H9 (cell line): ENCODE results near the gene CPT1C. TPM values are rescaled to one million over a fixed set of nuclear protein-coding genes. Genes with fewer than 3 reads are reported as not detected.
A peak's percentile ranks its signal among the peaks of the same experiment; 100 is the strongest.

Experiments
- DNase-seq: peaks from one replicate; pipeline ENCODE4 v3.0.0-alpha.2; 2017
- H2AFZ ChIP-seq: one replicate; pipeline ENCODE4 v1.6.1; 2013; ENCODE audit warnings: mild to moderate bottlenecking, low read length, control low read depth, moderate library complexity
- H2AK5ac ChIP-seq: 2 replicates; pipeline ENCODE4 v1.6.1; 2013; ENCODE audit warnings: low read length, control low read depth, mixed read lengths; ENCODE audit not compliant: insufficient read length
- H2BK120ac ChIP-seq: one replicate; pipeline ENCODE4 v1.6.1; 2013; ENCODE audit warnings: low read depth, mild to moderate bottlenecking, low read length, control low read depth, inconsistent platforms; ENCODE audit not compliant: poor library complexity, severe bottlenecking
- H2BK12ac ChIP-seq: 2 replicates; pipeline ENCODE4 v1.6.1; 2013; ENCODE audit warnings: low read length, control low read depth, mixed read lengths, low read depth; ENCODE audit not compliant: insufficient read length
- H2BK15ac ChIP-seq: 2 replicates; pipeline ENCODE4 v1.6.1; 2013; ENCODE audit warnings: low read depth, low read length, control low read depth
- H2BK20ac ChIP-seq: one replicate; pipeline ENCODE4 v1.6.1; 2013; ENCODE audit warnings: low read depth, mild to moderate bottlenecking, low read length, control low read depth, inconsistent platforms; ENCODE audit not compliant: poor library complexity, severe bottlenecking
- H2BK5ac ChIP-seq: 2 replicates; pipeline ENCODE4 v1.6.1; 2013; ENCODE audit warnings: low read length, control low read depth, mixed read lengths; ENCODE audit not compliant: insufficient read length
- H3K14ac ChIP-seq: 2 replicates; pipeline ENCODE4 v1.6.1; 2013; ENCODE audit warnings: low read length, control low read depth; ENCODE audit not compliant: insufficient read depth
- H3K18ac ChIP-seq: 2 replicates; pipeline ENCODE4 v1.6.1; 2013; ENCODE audit warnings: low read depth, mild to moderate bottlenecking, mixed read lengths, low read length, control low read depth; ENCODE audit not compliant: insufficient read length
- H3K23ac ChIP-seq: 2 replicates; pipeline ENCODE4 v1.6.1; 2013; ENCODE audit warnings: low read length, control low read depth, mixed read lengths, low read depth; ENCODE audit not compliant: insufficient read length
- H3K23me2 ChIP-seq: 2 replicates; pipeline ENCODE4 v1.6.1; 2013; ENCODE audit warnings: low read depth, mild to moderate bottlenecking, mixed read lengths, low read length, control low read depth; ENCODE audit not compliant: insufficient read length, poor library complexity, severe bottlenecking
- H3K27ac ChIP-seq: 2 replicates; pipeline ENCODE4 v1.5.1; 2013; ENCODE audit warnings: low read length, control low read depth, mixed read lengths, low read depth; ENCODE audit not compliant: insufficient read length
- H3K27me3 ChIP-seq: 2 replicates; pipeline ENCODE4 v1.6.1; 2013; ENCODE audit warnings: low read length, control low read depth, inconsistent platforms; ENCODE audit not compliant: insufficient read depth
- H3K4ac ChIP-seq: 2 replicates; pipeline ENCODE4 v1.6.1; 2013; ENCODE audit warnings: low read depth, mild to moderate bottlenecking, control low read depth, inconsistent platforms, low read length, moderate library complexity
- H3K4me1 ChIP-seq: 2 replicates; pipeline ENCODE4 v1.6.1; 2013; ENCODE audit warnings: low read length, control low read depth, inconsistent platforms; ENCODE audit not compliant: insufficient read depth
- H3K4me2 ChIP-seq: 2 replicates; pipeline ENCODE4 v1.6.1; 2013; ENCODE audit warnings: low read length, control low read depth, mixed read lengths; ENCODE audit not compliant: insufficient read length, insufficient read depth
- H3K56ac ChIP-seq: 2 replicates; pipeline ENCODE4 v1.6.1; 2013; ENCODE audit warnings: low read depth, mild to moderate bottlenecking, mixed read lengths, low read length, control low read depth; ENCODE audit not compliant: insufficient read length
- H3K79me1 ChIP-seq: 2 replicates; pipeline ENCODE4 v1.6.1; 2013; ENCODE audit warnings: low read depth, mild to moderate bottlenecking, moderate library complexity, low read length, control low read depth, inconsistent platforms; ENCODE audit not compliant: insufficient read depth, poor library complexity, severe bottlenecking
- H3K79me2 ChIP-seq: 2 replicates; pipeline ENCODE4 v1.6.1; 2013; ENCODE audit warnings: low read length, control low read depth, inconsistent platforms; ENCODE audit not compliant: insufficient read depth
- H3K9ac ChIP-seq: 2 replicates; pipeline ENCODE4 v1.6.1; 2013; ENCODE audit warnings: low read length, control low read depth, mixed read lengths; ENCODE audit not compliant: insufficient read length; ENCODE audit errors: extremely low read depth
- H3K9me3 ChIP-seq: one replicate; pipeline ENCODE4 v1.6.1; 2013; ENCODE audit warnings: low read depth, low read length, inconsistent platforms; ENCODE audit not compliant: control insufficient read depth
- H3T11ph ChIP-seq: one replicate; pipeline ENCODE4 v1.6.1; 2013; ENCODE audit warnings: mild to moderate bottlenecking, low read length, control low read depth, inconsistent platforms
- H4K20me1 ChIP-seq: one replicate; pipeline ENCODE4 v1.6.1; 2013; ENCODE audit not compliant: control insufficient read depth, insufficient read length, insufficient read depth
- H4K5ac ChIP-seq: 2 replicates; pipeline ENCODE4 v1.6.1; 2013; ENCODE audit warnings: low read depth, mild to moderate bottlenecking, mixed read lengths, low read length, control low read depth; ENCODE audit not compliant: insufficient read length
- H4K8ac ChIP-seq: replicated peaks from 2 replicates; pipeline ENCODE4 v1.6.1; 2013; ENCODE audit warnings: low read length, control low read depth, mixed read lengths, low read depth; ENCODE audit not compliant: insufficient read length
- H4K91ac ChIP-seq: 2 replicates; pipeline ENCODE4 v1.6.1; 2013; ENCODE audit warnings: low read depth, mild to moderate bottlenecking, moderate library complexity, mixed read lengths, low read length, control low read depth; ENCODE audit not compliant: insufficient read length
- H3K27ac Mint-ChIP-seq, 3 experiments: 2 replicates in 2 of 3; 3 replicates in 1 of 3; pipeline ENCODE4 v1.8.0; 2020 to 2021; ENCODE audit warnings: mixed read lengths in 3 of 3, mild to moderate bottlenecking in 1 of 3, moderate library complexity in 1 of 3
- H3K27me3 Mint-ChIP-seq: 2 replicates; pipeline ENCODE4 v1.8.0; 2021; ENCODE audit warnings: low read depth, mild to moderate bottlenecking, moderate library complexity, mixed read lengths
- H3K36me3 Mint-ChIP-seq, 3 experiments: 2 replicates in 2 of 3; 3 replicates in 1 of 3; pipeline ENCODE4 v1.8.0; 2020 to 2021; ENCODE audit warnings: low read depth in 3 of 3, mixed read lengths in 3 of 3; ENCODE audit not compliant: insufficient read depth in 1 of 3
- H3K4me1 Mint-ChIP-seq, 2 experiments: 2 replicates each; pipeline ENCODE4 v1.8.0; 2020; ENCODE audit warnings: mixed read lengths in 2 of 2
- H3K4me3 Mint-ChIP-seq, 2 experiments: 2 replicates in 1 of 2; 3 replicates in 1 of 2; pipeline ENCODE4 v1.8.0; 2020 to 2021; ENCODE audit warnings: mild to moderate bottlenecking in 2 of 2, mixed read lengths in 2 of 2, moderate library complexity in 1 of 2
- H3K9me3 Mint-ChIP-seq, 2 experiments: 2 replicates in 1 of 2; 3 replicates in 1 of 2; pipeline ENCODE4 v1.8.0; 2020; ENCODE audit warnings: mild to moderate bottlenecking in 2 of 2, mixed read lengths in 2 of 2, moderate library complexity in 1 of 2
- WGBS: extraction: QIAGEN DNeasy Blood & Tissue Kit; methylation state at CpG from one replicate; pipeline ENCODE4 v1.1.7; 2013; ENCODE audit warnings: missing lambda C conversion rate, low lambda C conversion rate, mixed read lengths; ENCODE audit not compliant: insufficient read length; ENCODE audit errors: extremely low coverage; 5-methylcytosine and 5-hydroxymethylcytosine counted together
- total RNA-seq: library from RNA; stranded (reverse); gene quantifications from 2 replicates; pipeline ENCODE4 v1.2.1, GENCODE V29; 2021
- TF ChIP-seq, protein P1 (sequence below): fragments of 200-600 bp; sonication (generic); conservative IDR thresholded peaks from 3 replicates; pipeline ENCODE4 v1.8.0; 2021; ENCODE audit warnings: antibody characterized with exemption, mild to moderate bottlenecking

Gene CPT1C
- total RNA-seq, 1 experiment from 2014 or later, result 74.6 TPM

DNA sequence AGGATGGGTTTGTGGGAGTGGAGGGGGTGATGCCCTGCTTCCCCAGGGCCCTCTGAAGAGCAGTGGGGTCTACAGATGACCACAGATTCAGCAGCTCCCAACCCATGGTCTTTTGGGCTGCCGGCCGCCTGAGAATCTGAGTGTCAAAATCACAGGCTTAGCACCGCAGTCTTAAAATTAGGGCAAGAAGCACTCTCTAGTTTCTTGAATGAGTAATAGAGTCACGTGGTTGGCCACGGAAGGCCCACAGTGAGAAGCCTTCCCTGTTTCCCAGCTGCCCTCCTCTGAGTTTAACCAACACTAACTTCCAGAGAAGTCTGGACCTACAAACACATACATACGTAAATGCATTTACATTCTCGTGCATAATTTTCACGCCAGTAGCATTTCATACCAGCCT lies 8.6 kb upstream of the CPT1C start:
- Histone ChIP-seq H3K9ac (no peak overlapping the region), H3K27ac (no peak overlapping the region), H3K4ac (no peak overlapping the region), H3K79me1 (peaks cover 2% of the 10 kb centered on the region), H3K23ac (no peak overlapping the region), H3K4me2 (no peak overlapping the region), H3K9me3 (no peaks in the 10 kb centered on the region), H4K5ac (no peak overlapping the region), H2AK5ac (no peak overlapping the region), H3K23me2 (no peaks in the 10 kb centered on the region), H3K14ac (no peak overlapping the region), H4K20me1 (no peaks in the 10 kb centered on the region), H2BK20ac (no peak overlapping the region), H3T11ph (no peak overlapping the region), H4K8ac (no peak overlapping the region), H3K4me1 (peaks cover 4% of the 10 kb centered on the region; the same call in 1 of the 2 replicates), H2AFZ (no peak overlapping the region), H3K79me2 (peaks cover 22% of the 10 kb centered on the region; the same call in 1 of the 2 replicates), H4K91ac (no peak overlapping the region), H3K18ac (no peak overlapping the region), H2BK12ac (no peak overlapping the region), H3K56ac (no peak overlapping the region), H3K27me3 (no peaks in the 10 kb centered on the region), H2BK120ac (no peak overlapping the region), H2BK15ac (no peak overlapping the region), H2BK5ac (no peak overlapping the region)
- peaks cover 25 to 52% of the 10 kb centered on the region in 2 experiments for H3K4me1 Mint-ChIP-seq
- TF ChIP-seq, protein P1, sequence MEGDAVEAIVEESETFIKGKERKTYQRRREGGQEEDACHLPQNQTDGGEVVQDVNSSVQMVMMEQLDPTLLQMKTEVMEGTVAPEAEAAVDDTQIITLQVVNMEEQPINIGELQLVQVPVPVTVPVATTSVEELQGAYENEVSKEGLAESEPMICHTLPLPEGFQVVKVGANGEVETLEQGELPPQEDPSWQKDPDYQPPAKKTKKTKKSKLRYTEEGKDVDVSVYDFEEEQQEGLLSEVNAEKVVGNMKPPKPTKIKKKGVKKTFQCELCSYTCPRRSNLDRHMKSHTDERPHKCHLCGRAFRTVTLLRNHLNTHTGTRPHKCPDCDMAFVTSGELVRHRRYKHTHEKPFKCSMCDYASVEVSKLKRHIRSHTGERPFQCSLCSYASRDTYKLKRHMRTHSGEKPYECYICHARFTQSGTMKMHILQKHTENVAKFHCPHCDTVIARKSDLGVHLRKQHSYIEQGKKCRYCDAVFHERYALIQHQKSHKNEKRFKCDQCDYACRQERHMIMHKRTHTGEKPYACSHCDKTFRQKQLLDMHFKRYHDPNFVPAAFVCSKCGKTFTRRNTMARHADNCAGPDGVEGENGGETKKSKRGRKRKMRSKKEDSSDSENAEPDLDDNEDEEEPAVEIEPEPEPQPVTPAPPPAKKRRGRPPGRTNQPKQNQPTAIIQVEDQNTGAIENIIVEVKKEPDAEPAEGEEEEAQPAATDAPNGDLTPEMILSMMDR, result no peak
- no peak for DNase-seq
- H3K27me3 Mint-ChIP-seq, result no peaks in the 10 kb centered on the region
- no CpG with 5 or more reads among the region's 8 CpGs for WGBS
- peaks cover 46 to 61% (median 58%) of the 10 kb centered on the region in 3 experiments for H3K36me3 Mint-ChIP-seq
- no peaks in the 10 kb centered on the region; a peak in 3 of 5 replicates for H3K9me3 Mint-ChIP-seq
- peak overlapping the region in 1 of 2 experiments; percentile 44; a peak in 1 of 5 replicates for H3K4me3 Mint-ChIP-seq
- no peak overlapping the region for H3K27ac Mint-ChIP-seq
